Psoas muscle (tissue), 8 donors: ENCODE results near the gene GTF2F2. TPM values are rescaled to one million over a fixed set of nuclear protein-coding genes. Genes with fewer than 3 reads are reported as not detected.
"Not testable (repeated sequence)": the region's sequence is repeated elsewhere in the genome, so short reads cannot be mapped to it uniquely, and the experiment has no call there.

ENCODE experiments used
- ATAC-seq, 4 donors: fragments of 200-7000 bp; cut with Tn5 transposase; one replicate each; pipeline ENCODE4 v1.9.1; 2020; ENCODE audit warnings: moderate library complexity in 3 of 4, mild to moderate bottlenecking in 2 of 4
- DNase-seq, 2 donors: peaks; one replicate each; pipeline ENCODE4 v3.0.0-alpha.2; 2020
- H3K27ac ChIP-seq: fragments of 200-600 bp; one replicate; pipeline ENCODE4 v1.8.0; 2022
- H3K27me3 ChIP-seq, 3 donors: fragments of 200-600 bp in 1 of 3; one replicate each; pipeline versions ENCODE4 v1.6.1 to v1.8.0; 2013 to 2022; ENCODE audit warnings: low read length in 2 of 3, mild to moderate bottlenecking in 2 of 3, moderate library complexity in 1 of 3; ENCODE audit not compliant: insufficient read depth in 3 of 3
- H3K36me3 ChIP-seq, 2 donors: fragments of 200-600 bp in 1 of 2; one replicate each; pipeline versions ENCODE4 v1.6.1 to v1.8.0; 2013 to 2022; ENCODE audit warnings: low read depth in 1 of 2, mild to moderate bottlenecking in 1 of 2, moderate library complexity in 1 of 2; ENCODE audit not compliant: insufficient read depth in 1 of 2
- H3K4me1 ChIP-seq: fragments of 200-600 bp; one replicate; pipeline ENCODE4 v1.8.0; 2022
- H3K4me3 ChIP-seq: fragments of 200-600 bp; one replicate; pipeline ENCODE4 v1.8.0; 2022; ENCODE audit warnings: mild to moderate bottlenecking
- H3K9me3 ChIP-seq: fragments of 200-600 bp; one replicate; pipeline ENCODE4 v1.8.0; 2022
- CTCF ChIP-seq: fragments of 200-600 bp; IDR thresholded peaks from one replicate; pipeline ENCODE4 v1.8.0; 2022; ENCODE audit warnings: antibody characterized with exemption
- WGBS, 3 donors: extraction: QIAGEN DNeasy Blood & Tissue Kit; methylation state at CpG; one replicate each; pipeline versions ENCODE4 v1.1.6 to v1.1.7; 2013; 5-methylcytosine and 5-hydroxymethylcytosine counted together
- intact Hi-C, 2 donors: fragments of 100-400 bp; cut with DNase I; formaldehyde crosslinking; loops; one replicate each; pipeline versions ENCODE4 v1.11.0 to v1.14.2; 2022
- polyA plus RNA-seq, 3 donors: library from polyadenylated mRNA; stranded (reverse); fragments of 200-250 nt; gene quantifications; one replicate each; pipeline ENCODE4 v1.2.3, GENCODE V29; 2013
- total RNA-seq, 4 donors: library from RNA; stranded (reverse); fragmentation: NEBNext Ultra II Directional in 2 of 4; extraction: Animal tissue kit (Norgen Biotek cat#: 25700) in 2 of 4; gene quantifications; one replicate each; pipeline versions ENCODE4 v1.2.1 to v1.2.4, GENCODE V29; 2021 to 2023
- donor health status: healthy with polysubstance abuse.
- donor health status: DM: no; HTN: no; CAD: no; lungs with moderate emphysema.
- donor health status: Bipolar disorder and iron deficiency.
- donor health status: healthy.
- donor health status: DM: yes; HTN: yes; CAD: no.
- donor health status: DM: no; HTN: no; CAD: no.
- donor health status: DM: no; HTN: no; CAD: no.
- donor health status: DM: yes; HTN: yes; CAD: no.

GTF2F2 gene
- total and polyA plus RNA-seq, 7 donors, result 12.9 to 23.5 (median 19.2) TPM

- WGBS, 3 donors, result 38 to 66% (median 42%) methylated on average over 8 of the region's 8 CpGs
- ATAC-seq (peak; percentile 67 to 79 (median 72)), DNase-seq (no peak)
- H3K27me3 ChIP-seq, result no peaks in the 10 kb centered on the region
- no peak for TF ChIP-seq CTCF
- intact Hi-C loops, result no loop called here
- H3K9me3 ChIP-seq, result no peaks in the 10 kb centered on the region
- H3K4me1 ChIP-seq, result peaks cover 26% of the 10 kb centered on the region
- no peaks in the 10 kb centered on the region for H3K36me3 ChIP-seq
- peak overlapping the region; percentile 21 for H3K4me3 ChIP-seq
- H3K27ac ChIP-seq, result peak overlapping the region; percentile 40
These were observed 122.8 kb downstream of the GTF2F2 start for GRCh38 chr13:45243077-45243476.

GRCh38 chr13:45244736-45245135 lies 124.4 kb downstream of the GTF2F2 start:
- H3K4me3 ChIP-seq, H3K27ac ChIP-seq, H3K36me3 ChIP-seq, intact Hi-C loops, ATAC-seq, H3K9me3 ChIP-seq, DNase-seq, H3K27me3 ChIP-seq: not testable (repeated sequence)
- H3K4me1 ChIP-seq, result peaks cover 26% of the 10 kb centered on the region
- WGBS, 3 donors, result 91 to 96% (median 94%) methylated on average over 7 of the region's 7 CpGs

- Histone ChIP-seq H3K27me3 (no peaks in the 10 kb centered on the region), H3K4me1 (no peaks in the 10 kb centered on the region), H3K9me3 (no peaks in the 10 kb centered on the region), H3K4me3 (no peak overlapping the region), H3K36me3 (peaks cover 0 to 16% of the 10 kb centered on the region in 2 donors), H3K27ac (no peak overlapping the region)
- DNase-seq, result no peak
- 90 to 94% (median 91%) methylated on average over 3 of the region's 3 CpGs for WGBS, 3 donors
- intact Hi-C loops, result no loop called here
- no peak for TF ChIP-seq CTCF
- ATAC-seq, result no peak
These were observed 129.4 kb downstream of the GTF2F2 start for GRCh38 chr13:45249662-45250061.

- Histone ChIP-seq H3K36me3 (peaks cover 0 to 16% of the 10 kb centered on the region in 2 donors), H3K27ac (no peak overlapping the region), H3K4me1 (peaks cover 9% of the 10 kb centered on the region), H3K27me3 (no peaks in the 10 kb centered on the region), H3K4me3 (no peak overlapping the region), H3K9me3 (no peaks in the 10 kb centered on the region)
- no peak for TF ChIP-seq CTCF
- WGBS, 3 donors, result 87 to 91% (median 90%) methylated on average over 2 of the region's 2 CpGs
- intact Hi-C loops, result no loop called here
- DNase-seq (no peak), ATAC-seq (no peak)
These were observed 134.1 kb downstream of the GTF2F2 start for GRCh38 chr13:45254396-45254795.

GRCh38 chr13:45255247-45255987 lies 135.1 kb downstream of the GTF2F2 start:
- no peak for ATAC-seq
- Histone ChIP-seq H3K27ac (no peak overlapping the region), H3K27me3 (no peaks in the 10 kb centered on the region), H3K4me3 (no peak overlapping the region), H3K4me1 (peaks cover 9% of the 10 kb centered on the region), H3K9me3 (no peaks in the 10 kb centered on the region), H3K36me3 (peaks cover 0 to 16% of the 10 kb centered on the region in 2 donors)
- intact Hi-C loops, result no loop called here
- WGBS, 3 donors, result 91 to 100% (median 94%) methylated on average over 1 of the region's 1 CpG
- no peak for TF ChIP-seq CTCF
- DNase-seq, result no peak
